ENCODE data around the gene NUP93.

NUP93 gene

GRCh38 chr16:56747486-56748045 lies 17.6 kb downstream of the NUP93 start:
- no peak overlapping the region for H3K4me3 ChIP-seq (ENCODE audit: low read depth, low read length)
- TF ChIP-seq CTCF (IDR thresholded peaks at IDR 0.05; ENCODE audit: low read depth, low read length) = no peak

GRCh38 chr16:56748191-56748590 lies 18.3 kb downstream of the NUP93 start:
- H3K4me3 ChIP-seq (ENCODE audit: low read depth, low read length) = no peak overlapping the region
- TF ChIP-seq CTCF (IDR thresholded peaks at IDR 0.05; ENCODE audit: low read depth, low read length) = no peak

- H3K4me3 ChIP-seq (ENCODE audit: low read depth, low read length) = no peak overlapping the region
- no peak for TF ChIP-seq CTCF (IDR thresholded peaks at IDR 0.05; ENCODE audit: low read depth, low read length)
Measured at GRCh38 chr16:56748826-56749225, 18.9 kb downstream of the NUP93 start.

GRCh38 chr16:56749672-56750491 lies 20.0 kb downstream of the NUP93 start:
- no peak for TF ChIP-seq CTCF (IDR thresholded peaks at IDR 0.05; ENCODE audit: low read depth, low read length)
- no peak overlapping the region for H3K4me3 ChIP-seq (ENCODE audit: low read depth, low read length)

- no peak for TF ChIP-seq CTCF (IDR thresholded peaks at IDR 0.05; ENCODE audit: low read depth, low read length)
- H3K4me3 ChIP-seq (ENCODE audit: low read depth, low read length) = no peak overlapping the region
Measured at GRCh38 chr16:56753410-56753809, 23.5 kb downstream of the NUP93 start.

GRCh38 chr16:56755038-56755437 lies 25.1 kb downstream of the NUP93 start:
- TF ChIP-seq CTCF (IDR thresholded peaks at IDR 0.05; ENCODE audit: low read depth, low read length) = no peak
- no peak overlapping the region for H3K4me3 ChIP-seq (ENCODE audit: low read depth, low read length)

- no peak for TF ChIP-seq CTCF (IDR thresholded peaks at IDR 0.05; ENCODE audit: low read depth, low read length)
- H3K4me3 ChIP-seq (ENCODE audit: low read depth, low read length) = no peak overlapping the region
Measured at GRCh38 chr16:56758432-56758831, 28.5 kb downstream of the NUP93 start.

Measured in WI38 (cell line).